NCI-H446 treated with DMSO at 0.1 percent for 48 hours (cell line): ENCODE measurements around the gene ASB8.
"Not testable (repeated sequence)": the region's sequence is repeated elsewhere in the genome, so short reads cannot be mapped to it uniquely, and the experiment has no call there.

Experiments used
- DNase-seq: peaks from one replicate; lab custom pipeline; 2025; lab: John Stamatoyannopoulos, UW

ASB8 gene

DNA sequence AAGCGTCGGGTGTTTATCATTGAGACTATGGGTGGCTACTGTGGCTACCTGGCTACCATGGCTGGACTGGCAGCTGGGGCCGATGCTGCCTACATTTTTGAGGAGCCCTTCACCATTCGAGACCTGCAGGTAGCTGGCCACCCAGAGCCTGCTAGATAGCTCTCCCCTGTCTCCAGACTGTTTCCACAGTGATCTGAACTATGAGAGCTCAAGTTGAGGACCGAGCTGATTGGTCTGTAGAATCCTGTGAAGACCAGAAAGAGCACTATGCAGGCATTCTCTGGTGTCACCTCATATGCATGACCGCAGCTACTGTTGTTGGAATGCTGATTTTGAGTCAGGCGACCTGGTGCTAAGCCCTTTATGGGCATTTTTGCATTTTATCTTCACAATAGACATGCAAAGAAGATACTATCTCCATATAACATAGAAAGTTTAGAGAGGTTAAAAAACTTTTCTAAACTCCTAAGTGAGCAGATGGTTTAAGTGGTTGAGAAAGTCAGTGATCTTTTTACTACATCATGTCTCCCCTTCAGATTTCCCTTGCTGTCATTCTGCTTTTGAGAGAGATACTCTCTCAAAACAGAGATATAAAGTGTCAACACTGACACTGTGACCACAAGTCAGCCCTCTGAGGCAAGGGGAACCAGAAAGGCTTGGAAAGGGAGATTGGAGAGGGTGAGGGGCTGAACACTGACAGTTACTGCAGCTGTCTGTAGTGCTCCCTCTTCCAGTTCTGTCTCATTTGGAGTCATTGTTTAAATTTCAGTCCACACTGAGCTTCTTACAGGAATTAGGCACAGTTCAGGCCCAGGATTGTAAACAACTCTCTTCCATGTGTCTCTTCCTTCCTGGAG is 14.3 kb downstream of the ASB8 start:
- DNase-seq, result no peak

- no peak for DNase-seq
Observed at GRCh38 chr12:48135027-48135426, 22.3 kb downstream of the ASB8 start.

DNA sequence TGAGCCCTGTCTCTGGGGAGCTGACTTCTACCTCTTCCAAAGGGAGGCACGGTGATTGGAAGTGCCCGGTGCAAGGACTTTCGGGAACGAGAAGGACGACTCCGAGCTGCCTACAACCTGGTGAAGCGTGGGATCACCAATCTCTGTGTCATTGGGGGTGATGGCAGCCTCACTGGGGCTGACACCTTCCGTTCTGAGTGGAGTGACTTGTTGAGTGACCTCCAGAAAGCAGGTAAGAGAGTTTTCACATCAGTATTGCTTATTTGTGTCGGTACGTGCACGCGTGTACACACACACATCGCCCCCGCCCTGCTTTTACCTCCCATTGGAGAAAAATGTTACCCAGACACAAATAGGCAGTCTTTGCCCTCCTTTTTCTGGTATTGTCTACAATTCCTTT is 24.5 kb downstream of the ASB8 start:
- DNase-seq, result no peak

- DNase-seq, result no peak
Observed at GRCh38 chr12:48131517-48131916, 25.8 kb downstream of the ASB8 start.

DNA sequence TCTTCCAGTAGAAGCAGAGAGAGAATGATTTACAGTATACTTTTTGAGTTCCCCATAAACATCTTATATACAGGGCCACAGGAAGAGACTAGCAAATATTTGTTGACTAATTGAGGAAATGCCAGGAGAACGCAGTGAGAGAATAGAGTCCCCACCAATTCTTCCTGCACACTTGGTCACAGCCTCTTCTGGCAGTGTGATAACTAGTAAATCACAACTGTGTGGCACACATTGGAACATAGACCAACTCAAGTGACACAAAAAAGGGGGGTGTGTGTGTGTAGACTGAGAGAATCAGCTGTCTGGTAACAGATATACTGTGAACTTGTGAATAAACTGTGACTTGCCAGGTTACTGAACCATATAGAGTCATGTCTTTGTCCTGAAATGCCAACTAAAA is 27.9 kb downstream of the ASB8 start:
- DNase-seq, result no peak

DNA sequence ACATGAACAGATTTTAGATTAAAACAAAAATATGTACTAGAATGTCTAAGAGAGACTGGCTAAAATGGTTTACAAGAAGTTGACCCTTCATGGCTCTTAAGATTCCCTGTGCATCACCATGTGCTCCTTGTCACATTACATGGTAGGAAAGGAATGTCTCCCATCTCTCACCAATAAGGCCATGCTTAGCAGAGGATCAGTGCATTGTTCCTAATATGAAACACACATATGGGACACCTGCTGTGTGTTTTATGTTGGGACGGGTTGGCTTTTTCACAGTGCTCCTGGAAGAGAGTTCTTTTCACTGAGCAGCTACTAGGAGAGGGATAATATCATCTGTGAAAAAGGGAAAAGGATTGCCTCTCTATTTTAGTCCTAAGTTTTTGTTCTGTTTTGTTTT is 28.5 kb downstream of the ASB8 start:
- DNase-seq, result no peak

GRCh38 chr12:48126953-48127630 is 30.2 kb downstream of the ASB8 start:
- no peak for DNase-seq

- peak; percentile 21 for DNase-seq
Observed at GRCh38 chr12:48125985-48126384, 31.3 kb downstream of the ASB8 start.

DNA sequence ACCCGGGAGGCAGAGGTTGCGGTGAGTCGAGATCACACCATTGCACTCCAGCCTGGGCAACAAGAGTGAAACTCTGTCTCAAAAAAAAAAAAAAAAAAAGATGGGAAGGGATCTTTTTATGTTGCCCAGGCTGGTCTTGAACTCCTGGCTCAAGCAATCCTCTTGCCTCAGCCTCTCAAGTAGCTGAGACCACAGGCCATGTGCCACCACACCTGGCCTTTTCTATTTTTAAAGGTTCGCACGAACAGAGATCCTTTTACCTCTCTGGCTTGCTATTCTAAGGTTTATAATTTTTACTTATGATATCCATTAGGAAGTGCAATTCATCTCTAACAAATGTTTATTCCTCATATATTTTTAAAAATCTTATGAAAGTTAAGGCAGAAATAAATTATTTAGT is 31.8 kb downstream of the ASB8 start:
- DNase-seq, result not testable (repeated sequence)

- DNase-seq, result no peak
Observed at GRCh38 chr12:48123169-48123568, 34.1 kb downstream of the ASB8 start.

GRCh38 chr12:48122065-48122834 is 35.1 kb downstream of the ASB8 start:
- no peak for DNase-seq

DNA sequence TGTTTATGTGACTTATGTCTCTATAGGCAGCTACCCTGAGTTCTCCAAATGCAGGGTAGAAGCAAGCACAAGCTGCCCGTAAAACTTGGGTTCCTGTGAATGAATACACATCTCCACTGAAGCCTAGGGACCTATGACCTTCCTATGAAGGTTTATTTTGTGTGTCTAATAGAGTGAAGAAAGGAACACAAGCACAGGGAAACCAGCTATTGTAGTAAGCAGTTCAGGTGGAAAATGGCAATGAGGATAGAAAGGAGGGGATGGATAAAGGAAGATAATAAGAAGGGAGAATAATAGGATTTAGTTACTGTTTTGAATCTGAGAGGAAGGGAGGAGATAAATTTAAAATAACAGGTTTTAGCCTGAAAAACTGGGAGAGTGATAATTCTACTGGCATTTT is 35.8 kb downstream of the ASB8 start:
- DNase-seq, result no peak

DNA sequence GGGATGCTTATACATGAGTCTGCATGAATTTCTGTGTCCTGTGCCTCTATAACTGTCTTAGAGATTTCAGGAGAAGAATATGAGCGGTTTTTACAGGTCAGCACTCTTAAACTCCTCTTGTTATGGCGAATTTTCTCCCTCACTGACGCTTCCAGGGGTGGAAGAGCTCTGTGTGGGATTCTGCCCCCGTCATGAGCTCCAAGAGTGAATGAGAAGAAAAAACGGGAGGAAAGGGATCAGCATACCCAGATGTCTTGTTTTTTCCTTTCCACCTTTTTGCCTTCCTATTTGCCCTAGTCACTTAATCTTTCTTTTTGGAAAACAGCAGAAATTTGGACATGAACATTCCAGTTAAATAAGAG is 37.5 kb downstream of the ASB8 start:
- DNase-seq, result no peak

- DNase-seq, result peak; percentile 69
Observed at GRCh38 chr12:48119078-48119833, 38.1 kb downstream of the ASB8 start, which contains the start of gene PFKM. TSS of gene PFKM (plus strand) at chr12:48119364. CDS start at chr12:48122775, 3,411 bp downstream.

GRCh38 chr12:48118284-48118871 is 38.9 kb downstream of the ASB8 start:
- DNase-seq, result no peak

GRCh38 chr12:48115957-48116356 is 41.4 kb downstream of the ASB8 start:
- no peak for DNase-seq

GRCh38 chr12:48111312-48111693 is 46.0 kb downstream of the ASB8 start:
- DNase-seq, result not testable (repeated sequence)

- no peak for DNase-seq
Observed at GRCh38 chr12:48110691-48111311, 46.5 kb downstream of the ASB8 start.

GRCh38 chr12:48109424-48109823 is 47.9 kb downstream of the ASB8 start:
- DNase-seq, result no peak

GRCh38 chr12:48106681-48107613 is 50.4 kb downstream of the ASB8 start:
- no peak for DNase-seq
